Activated CD4-positive, alpha-beta memory T cell treated with anti-CD3 and anti-CD28 coated beads, Interleukin-2, amount 10 ng/mL, durations not matched to agents 7 days and 5 days (primary cell): Measurements from ENCODE around the gene STAT4. TPM values are rescaled to one million over a fixed set of nuclear protein-coding genes. Genes with fewer than 3 reads are reported as not detected.

Source experiments
- CTCF ChIA-PET: fragments of 350-600 bp; sonication (Branson Sonifier 250); formaldehyde crosslinking; loops from one replicate; lab custom pipeline; 2021; ENCODE audit warnings: antibody characterized with exemption, inconsistent platforms; lab: Charles Lee
- POLR2A ChIA-PET: fragments of 350-600 bp; sonication (Branson Sonifier 250); formaldehyde crosslinking; loops from one replicate; lab custom pipeline; 2021; ENCODE audit warnings: antibody characterized with exemption; lab: Charles Lee
- DNase-seq: peaks from one replicate; pipeline ENCODE4 v3.0.0-alpha.2; 2020
- H3K27ac Mint-ChIP-seq: one replicate; pipeline ENCODE4 v1.8.0; 2021; ENCODE audit warnings: mild to moderate bottlenecking, mixed read lengths
- H3K27me3 Mint-ChIP-seq: one replicate; pipeline ENCODE4 v1.8.0; 2021; ENCODE audit warnings: mixed read lengths
- H3K36me3 Mint-ChIP-seq: one replicate; pipeline ENCODE4 v1.8.0; 2021; ENCODE audit warnings: low read depth, mixed read lengths
- H3K4me1 Mint-ChIP-seq: one replicate; pipeline ENCODE4 v1.8.0; 2021; ENCODE audit warnings: mixed read lengths
- H3K4me3 Mint-ChIP-seq: one replicate; pipeline ENCODE4 v1.8.0; 2021; ENCODE audit warnings: mild to moderate bottlenecking, mixed read lengths
- H3K9me3 Mint-ChIP-seq: one replicate; pipeline ENCODE4 v1.8.0; 2021; ENCODE audit warnings: mixed read lengths
- total RNA-seq, 2 experiments: library from RNA; stranded (reverse); gene quantifications; one replicate each; pipeline ENCODE4 v1.2.3, GENCODE V29; 2021

Gene STAT4
- total RNA-seq, 2 experiments from 2014 or later = 122 to 124 TPM

- no peak for DNase-seq
- Mint-ChIP-seq H3K27ac (no peak overlapping the region), H3K4me1 (peaks cover 48% of the 10 kb centered on the region), H3K9me3 (no peaks in the 10 kb centered on the region), H3K27me3 (no peaks in the 10 kb centered on the region), H3K4me3 (no peak overlapping the region), H3K36me3 (peaks cover 62% of the 10 kb centered on the region)
- ChIA-PET CTCF (no interaction called here), POLR2A (interaction anchor here (1.5 to 2.3 kb wide), 2 partner anchors 10 to 12 kb away, joined by 4 to 11 read pairs; no protein-coding TSS in a partner anchor)
These were observed 45.7 kb downstream of the STAT4 start for GRCh38 chr2:191105082-191105481.

- Mint-ChIP-seq H3K36me3 (peaks cover 60% of the 10 kb centered on the region), H3K27me3 (no peaks in the 10 kb centered on the region), H3K4me3 (no peak overlapping the region), H3K27ac (no peak overlapping the region), H3K9me3 (peaks cover 3% of the 10 kb centered on the region), H3K4me1 (peaks cover 35% of the 10 kb centered on the region)
- CTCF ChIA-PET = interaction anchor here (1.0 to 1.5 kb wide), 4 partner anchors 34 to 65 kb away, joined by 3 to 6 read pairs (median 3); no protein-coding TSS in a partner anchor
- no peak for DNase-seq
- POLR2A ChIA-PET = interaction anchor here (1.3 to 2.3 kb wide), 3 partner anchors 11 to 45 kb away, joined by 4 to 11 read pairs (median 5); no protein-coding TSS in a partner anchor
These were observed 47.0 kb downstream of the STAT4 start for GRCh38 chr2:191103774-191104173.

- CTCF ChIA-PET = interaction anchor here (1.8 kb wide), 1 partner anchor 55 kb away, joined by 5 read pairs; no protein-coding TSS in a partner anchor
- no peak overlapping the region for H3K4me3 Mint-ChIP-seq
- POLR2A ChIA-PET = interaction anchor here (1.2 kb wide), 1 partner anchor 50 kb away, joined by 3 read pairs; no protein-coding TSS in a partner anchor
- H3K36me3 Mint-ChIP-seq = peaks cover 58% of the 10 kb centered on the region
- H3K27me3 Mint-ChIP-seq = no peaks in the 10 kb centered on the region
- no peak for DNase-seq
- H3K27ac Mint-ChIP-seq = no peak overlapping the region
- peaks cover 21% of the 10 kb centered on the region for H3K9me3 Mint-ChIP-seq
- H3K4me1 Mint-ChIP-seq = peaks cover 31% of the 10 kb centered on the region
These were observed 50.6 kb downstream of the STAT4 start for GRCh38 chr2:191100216-191100615.

- DNase-seq = no peak
- CTCF ChIA-PET = no interaction called here
- Mint-ChIP-seq H3K36me3 (peaks cover 55% of the 10 kb centered on the region), H3K9me3 (peaks cover 20% of the 10 kb centered on the region), H3K27ac (no peak overlapping the region), H3K4me1 (peaks cover 20% of the 10 kb centered on the region), H3K27me3 (no peaks in the 10 kb centered on the region), H3K4me3 (no peak overlapping the region)
- POLR2A ChIA-PET = interaction anchor here (0.9 to 1.4 kb wide), 2 partner anchors 24 to 29 kb away, joined by 3 read pairs; no protein-coding TSS in a partner anchor
These were observed 63.5 kb downstream of the STAT4 start for GRCh38 chr2:191087311-191087710.

GRCh38 chr2:191086706-191087105 is 64.1 kb downstream of the STAT4 start:
- Mint-ChIP-seq H3K9me3 (peaks cover 24% of the 10 kb centered on the region), H3K27ac (no peak overlapping the region), H3K4me3 (no peak overlapping the region), H3K4me1 (peaks cover 20% of the 10 kb centered on the region), H3K36me3 (peaks cover 61% of the 10 kb centered on the region), H3K27me3 (no peaks in the 10 kb centered on the region)
- no peak for DNase-seq
- ChIA-PET CTCF (no interaction called here), POLR2A (interaction anchor here (1.2 kb wide), 1 partner anchor 22 kb away, joined by 4 read pairs; no protein-coding TSS in a partner anchor)

GRCh38 chr2:191083540-191083939 is 67.3 kb downstream of the STAT4 start:
- ChIA-PET CTCF (no interaction called here), POLR2A (no interaction called here)
- no peaks in the 10 kb centered on the region for H3K27me3 Mint-ChIP-seq
- peaks cover 25% of the 10 kb centered on the region for H3K9me3 Mint-ChIP-seq
- H3K36me3 Mint-ChIP-seq = peaks cover 63% of the 10 kb centered on the region
- DNase-seq = no peak
- no peak overlapping the region for H3K4me3 Mint-ChIP-seq
- no peak overlapping the region for H3K27ac Mint-ChIP-seq
- peaks cover 24% of the 10 kb centered on the region for H3K4me1 Mint-ChIP-seq

GRCh38 chr2:191082321-191082720 is 68.5 kb downstream of the STAT4 start:
- H3K4me1 Mint-ChIP-seq = peaks cover 27% of the 10 kb centered on the region
- peaks cover 20% of the 10 kb centered on the region for H3K9me3 Mint-ChIP-seq
- peaks cover 63% of the 10 kb centered on the region for H3K36me3 Mint-ChIP-seq
- POLR2A ChIA-PET = no interaction called here
- no peak for DNase-seq
- H3K4me3 Mint-ChIP-seq = no peak overlapping the region
- CTCF ChIA-PET = no interaction called here
- no peak overlapping the region for H3K27ac Mint-ChIP-seq
- H3K27me3 Mint-ChIP-seq = no peaks in the 10 kb centered on the region

GRCh38 chr2:191081411-191082155 is 69.2 kb downstream of the STAT4 start:
- peaks cover 62% of the 10 kb centered on the region for H3K36me3 Mint-ChIP-seq
- DNase-seq = no peak
- no peak overlapping the region for H3K27ac Mint-ChIP-seq
- ChIA-PET CTCF (no interaction called here), POLR2A (no interaction called here)
- H3K9me3 Mint-ChIP-seq = peaks cover 13% of the 10 kb centered on the region
- H3K4me3 Mint-ChIP-seq = no peak overlapping the region
- no peaks in the 10 kb centered on the region for H3K27me3 Mint-ChIP-seq
- peaks cover 33% of the 10 kb centered on the region for H3K4me1 Mint-ChIP-seq

- POLR2A ChIA-PET = interaction anchor here (0.8 to 1.3 kb wide), 4 partner anchors 15 to 72 kb away, joined by 3 read pairs; partner anchors contain the start of gene STAT4
- Mint-ChIP-seq H3K4me3 (peak overlapping the region; percentile 57), H3K9me3 (peaks cover 9% of the 10 kb centered on the region), H3K36me3 (peaks cover 65% of the 10 kb centered on the region), H3K27ac (peak overlapping the region; percentile 27), H3K4me1 (peaks cover 36% of the 10 kb centered on the region), H3K27me3 (no peaks in the 10 kb centered on the region)
- CTCF ChIA-PET = interaction anchor here (0.7 kb wide), 1 partner anchor 12 kb away, joined by 3 read pairs; no protein-coding TSS in a partner anchor
- DNase-seq = no peak
These were observed 72.5 kb downstream of the STAT4 start for GRCh38 chr2:191078165-191078867.

GRCh38 chr2:191070276-191070675 is 80.5 kb downstream of the STAT4 start:
- no peaks in the 10 kb centered on the region for H3K27me3 Mint-ChIP-seq
- H3K4me1 Mint-ChIP-seq = peaks cover 57% of the 10 kb centered on the region
- CTCF ChIA-PET = interaction anchor here (0.7 to 2.9 kb wide), 7 partner anchors 9 to 85 kb away, joined by 3 to 21 read pairs (median 5); no protein-coding TSS in a partner anchor
- peak overlapping the region; percentile 74 for H3K4me3 Mint-ChIP-seq
- no peak for DNase-seq
- POLR2A ChIA-PET = interaction anchor here (0.8 to 2.9 kb wide), 15 partner anchors 8 to 190 kb away, joined by 3 to 15 read pairs (median 3); partner anchors contain the start of genes GLS and STAT4
- peak overlapping the region; percentile 83 for H3K27ac Mint-ChIP-seq
- H3K9me3 Mint-ChIP-seq = no peaks in the 10 kb centered on the region
- H3K36me3 Mint-ChIP-seq = peaks cover 71% of the 10 kb centered on the region

- H3K36me3 Mint-ChIP-seq = peaks cover 75% of the 10 kb centered on the region
- H3K27ac Mint-ChIP-seq = peak overlapping the region; percentile 83
- no peaks in the 10 kb centered on the region for H3K27me3 Mint-ChIP-seq
- POLR2A ChIA-PET = interaction anchor here (0.7 to 2.9 kb wide), 13 partner anchors 7 to 608 kb away, joined by 3 to 15 read pairs (median 3); partner anchors contain the start of genes NABP1 and STAT4
- peak overlapping the region; percentile 74 for H3K4me3 Mint-ChIP-seq
- CTCF ChIA-PET = interaction anchor here (0.7 to 2.9 kb wide), 3 partner anchors 17 to 86 kb away, joined by 3 to 21 read pairs (median 18); no protein-coding TSS in a partner anchor
- no peak for DNase-seq
- peaks cover 59% of the 10 kb centered on the region for H3K4me1 Mint-ChIP-seq
- H3K9me3 Mint-ChIP-seq = no peaks in the 10 kb centered on the region
These were observed 81.2 kb downstream of the STAT4 start for GRCh38 chr2:191069606-191070005.

- Mint-ChIP-seq H3K36me3 (peaks cover 77% of the 10 kb centered on the region), H3K9me3 (no peaks in the 10 kb centered on the region), H3K27ac (peak overlapping the region; percentile 84), H3K27me3 (no peaks in the 10 kb centered on the region), H3K4me1 (peaks cover 78% of the 10 kb centered on the region), H3K4me3 (peak overlapping the region; percentile 80)
- CTCF ChIA-PET = interaction anchor here (7.4 kb wide), 1 partner anchor 88 kb away, joined by 50 read pairs; no protein-coding TSS in a partner anchor
- no peak for DNase-seq
- POLR2A ChIA-PET = interaction anchor here (1.0 to 7.6 kb wide), 9 partner anchors 12 to 613 kb away, joined by 3 to 165 read pairs (median 48); partner anchors contain the start of genes NABP1, STAT1 and STAT4
These were observed 83.9 kb downstream of the STAT4 start for GRCh38 chr2:191066919-191067233.
